Stimulated activated CD8-positive, alpha-beta memory T cell treated with anti-CD3 and anti-CD28 coated beads, Interleukin-15, amount 100 ng/mL, for 4 hours (primary cell): ENCODE results near the gene NRARP.

Source experiments
- DNase-seq, 2 donors: peaks; one replicate each; pipeline ENCODE4 v3.0.0-alpha.2; 2020; ENCODE audit warnings: low read depth in 2 of 2

NRARP gene

DNA sequence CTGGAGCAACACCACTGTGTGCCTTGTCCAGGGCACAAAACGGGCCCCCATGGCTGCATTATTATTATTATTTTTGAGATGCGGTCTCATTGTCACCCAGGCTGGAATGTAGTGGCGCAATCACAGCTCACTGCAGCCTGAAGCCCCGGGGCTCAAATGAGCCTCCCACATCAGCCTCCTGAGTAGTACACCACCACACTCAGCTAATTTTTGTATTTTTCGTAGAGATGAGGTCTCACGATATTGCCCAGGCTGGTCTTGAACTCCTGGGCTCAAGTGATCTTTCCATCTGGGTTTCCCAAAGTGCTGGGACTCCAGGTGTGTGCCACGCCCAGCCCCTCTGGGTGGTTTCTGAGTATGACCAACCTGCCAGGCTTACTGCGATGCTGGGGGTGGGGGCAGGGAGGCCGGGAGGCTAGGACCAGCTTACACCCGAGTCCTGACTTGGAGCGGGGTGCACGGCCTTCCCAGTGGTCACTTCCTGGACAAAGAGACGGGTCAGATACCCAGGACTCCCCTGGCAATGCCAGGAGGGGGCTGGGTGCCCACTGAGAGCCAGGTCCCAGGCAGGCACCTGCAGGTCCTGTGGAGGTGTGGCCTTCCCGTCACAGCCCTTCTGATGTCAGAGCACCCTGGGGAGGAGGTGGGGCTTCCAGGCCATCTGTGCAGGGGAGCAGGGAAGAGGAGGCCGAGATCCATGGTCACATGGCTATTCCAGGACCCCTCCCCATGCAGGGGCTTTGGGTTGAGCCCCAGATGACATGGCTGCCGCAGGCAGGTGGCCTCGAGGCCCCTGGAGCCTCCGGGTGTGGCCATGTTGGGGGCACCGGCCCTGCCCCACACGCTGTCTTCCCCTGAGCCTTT is 8.3 kb upstream of the NRARP start:
- DNase-seq: no peak

DNA sequence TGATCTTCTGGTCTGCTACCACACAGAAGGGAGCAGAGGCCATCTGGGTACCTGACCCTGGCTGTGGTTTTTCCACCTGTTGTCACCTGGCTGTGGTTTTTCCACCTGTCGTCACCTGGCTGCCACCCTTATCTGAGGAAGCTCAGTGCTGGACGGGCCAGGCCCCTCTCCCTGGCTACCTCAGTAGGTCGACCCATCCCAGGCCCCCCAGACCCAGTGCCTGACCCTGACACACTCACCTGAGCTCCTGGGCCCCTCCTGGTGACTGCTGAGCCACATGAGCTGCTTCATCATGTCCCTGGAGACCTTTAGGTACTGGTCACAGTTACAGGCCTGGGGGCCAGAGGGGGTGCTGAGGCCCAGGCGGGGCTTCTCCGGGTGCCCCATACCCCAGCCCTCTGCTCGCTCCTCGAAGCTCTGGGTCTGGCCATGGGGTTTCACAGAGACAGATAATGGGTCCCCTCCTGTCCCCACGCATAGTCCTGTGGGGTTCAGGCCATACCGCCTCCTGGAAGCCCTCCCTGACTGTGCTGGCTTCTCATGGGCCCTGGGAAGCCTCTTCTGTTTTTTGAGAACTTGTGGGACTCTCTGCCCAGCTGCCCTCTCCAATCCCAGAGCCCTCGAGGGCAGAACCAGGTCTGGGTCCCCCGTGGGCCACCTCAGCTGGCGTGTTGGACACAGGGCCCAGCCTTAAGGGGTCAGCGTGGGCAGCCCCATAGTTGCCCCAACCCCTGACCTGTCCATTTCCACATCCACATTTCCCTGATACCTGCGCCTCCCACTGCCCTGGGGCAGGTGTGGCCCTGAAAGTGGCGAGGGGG is 7.5 kb upstream of the NRARP start:
- no peak for DNase-seq

DNA sequence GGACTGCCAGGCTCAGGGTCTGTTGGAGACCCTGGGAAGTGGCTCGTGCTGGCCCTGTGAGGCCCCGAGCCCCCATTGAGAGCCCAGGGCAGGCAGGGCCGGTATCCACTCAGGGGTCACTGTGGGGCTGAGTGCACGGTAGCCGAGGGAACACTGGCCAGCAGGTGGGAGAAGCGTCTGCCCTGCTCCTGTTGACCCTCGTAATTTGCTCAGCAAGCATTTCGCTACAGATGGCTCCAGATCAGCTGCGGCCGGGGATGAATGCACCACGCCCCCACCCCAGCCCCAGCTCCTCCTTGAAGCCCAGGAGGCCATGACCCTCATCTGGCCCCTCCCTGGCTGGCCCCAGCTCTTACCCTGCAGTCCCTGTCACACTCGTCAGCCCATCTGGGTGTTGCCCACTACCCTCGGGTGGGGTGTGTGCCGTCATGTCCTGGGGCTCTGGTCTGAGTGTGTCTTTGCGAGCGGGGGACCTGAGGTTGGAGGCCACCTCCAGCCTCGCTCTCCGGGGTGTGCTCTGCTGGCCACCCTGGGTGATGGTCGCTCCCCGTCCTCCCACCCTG is 6.1 kb upstream of the NRARP start:
- DNase-seq: no peak

DNA sequence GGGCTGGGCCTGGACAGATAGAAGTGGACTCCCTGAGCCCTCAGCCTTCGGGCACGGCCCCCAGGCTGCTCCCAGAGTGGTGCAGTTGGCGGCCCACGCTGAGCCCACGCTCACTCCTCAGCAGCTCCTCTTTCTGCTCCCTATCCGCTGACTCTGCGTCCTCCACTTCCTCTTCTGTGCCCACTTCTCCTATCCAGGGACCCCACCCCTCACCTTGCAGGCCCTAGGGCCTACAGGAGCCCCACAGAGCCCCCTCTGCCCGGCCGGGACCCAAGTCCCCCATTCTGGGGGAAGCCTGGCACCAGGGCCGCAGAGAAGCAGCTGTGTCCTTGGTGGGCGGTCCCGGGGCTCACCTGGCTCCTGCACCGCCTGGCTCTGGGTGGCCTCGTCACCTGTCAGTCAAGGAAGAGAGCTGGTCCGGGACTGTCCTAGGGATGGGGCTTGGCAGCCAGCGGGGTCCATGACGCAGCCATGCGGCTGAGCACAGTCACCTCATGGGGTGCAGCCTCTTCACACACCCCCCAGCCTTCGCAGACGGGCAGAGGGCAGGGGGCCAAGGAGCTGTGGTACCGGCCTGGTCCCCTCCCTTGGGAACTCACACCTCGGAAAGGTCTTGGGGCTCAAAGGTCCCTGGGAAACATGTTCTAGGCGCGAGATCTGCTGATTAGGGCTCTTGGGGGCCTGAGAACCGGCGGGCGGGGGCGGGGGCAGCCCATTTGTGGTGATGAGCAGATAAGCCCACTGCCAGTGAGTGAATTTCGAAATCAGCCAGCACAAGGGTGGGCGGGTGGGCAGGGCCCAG is 5.4 kb upstream of the NRARP start:
- DNase-seq: no peak

DNA sequence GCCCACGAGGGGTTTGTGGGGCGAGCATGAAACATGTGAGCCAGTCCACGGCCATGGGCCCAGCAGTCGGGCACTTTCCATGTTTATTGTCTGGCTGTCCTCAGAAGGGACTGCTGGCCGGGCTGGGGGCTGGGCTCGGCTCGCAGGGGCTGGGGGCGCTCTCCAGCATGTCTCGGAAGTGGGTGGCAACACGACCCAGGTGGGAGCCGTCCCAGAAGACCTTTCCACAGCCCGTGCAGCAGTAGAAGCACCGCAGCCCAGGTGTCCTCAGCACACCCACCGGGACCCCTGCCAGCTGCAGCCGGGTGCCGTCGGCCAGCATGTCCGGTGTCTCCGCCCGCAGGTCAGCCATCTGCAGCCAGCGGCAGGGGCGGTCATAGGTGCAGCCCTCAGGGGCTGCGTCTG is 4.8 kb upstream of the NRARP start:
- no peak for DNase-seq

DNA sequence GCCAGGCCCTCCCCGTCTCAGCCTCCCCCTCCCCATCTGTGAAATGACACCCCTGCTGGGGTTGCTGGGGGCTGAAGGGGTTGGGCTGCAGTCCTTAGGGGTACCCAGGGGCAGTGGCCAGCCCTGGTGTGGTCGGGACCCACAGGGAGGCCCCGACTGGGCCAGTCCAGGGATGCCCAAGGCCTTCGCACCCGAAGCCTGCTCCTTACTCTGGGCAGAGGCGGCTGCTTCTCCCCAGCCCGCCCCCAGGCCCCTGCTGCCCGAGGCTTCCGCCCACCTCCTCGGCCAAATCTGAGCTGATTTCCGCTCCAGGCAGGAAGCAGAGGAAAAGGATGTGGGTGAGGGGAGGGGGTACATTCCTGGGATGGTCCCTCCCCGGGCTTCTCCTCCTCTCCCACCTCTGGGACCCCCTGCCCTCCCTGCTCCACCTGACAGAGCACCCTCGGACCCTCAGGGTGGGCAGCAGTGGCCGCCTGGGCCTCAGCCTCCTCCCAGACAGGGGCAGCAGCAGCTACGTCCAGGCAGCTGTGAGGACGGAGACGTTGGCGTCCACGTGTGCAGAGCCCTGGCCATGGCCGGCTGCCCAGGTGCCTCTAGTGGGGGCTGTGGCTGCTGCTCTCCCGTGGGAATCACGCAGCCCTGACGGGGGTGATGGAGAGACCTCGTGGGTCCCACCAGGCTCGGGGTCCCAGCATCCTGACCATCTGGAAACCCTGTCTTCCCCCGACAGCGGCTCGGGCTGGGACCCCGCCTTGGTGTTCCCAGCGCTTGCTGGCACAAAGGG is 4.2 kb upstream of the NRARP start:
- DNase-seq: no peak

DNA sequence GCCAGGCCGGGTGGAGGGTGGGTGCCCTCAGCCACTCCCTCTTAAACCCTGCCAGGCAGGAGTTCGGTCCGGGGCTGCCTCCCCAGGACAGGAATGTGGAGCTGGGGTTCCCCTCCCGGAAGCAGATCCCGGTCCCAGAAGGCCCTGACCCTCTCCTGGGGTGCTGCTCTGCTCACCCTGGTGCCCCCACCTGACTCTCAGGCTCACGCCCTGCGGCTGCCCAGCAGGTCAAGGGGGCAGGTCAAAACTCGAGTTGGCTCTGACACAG is 3.7 kb upstream of the NRARP start:
- no peak for DNase-seq

DNA sequence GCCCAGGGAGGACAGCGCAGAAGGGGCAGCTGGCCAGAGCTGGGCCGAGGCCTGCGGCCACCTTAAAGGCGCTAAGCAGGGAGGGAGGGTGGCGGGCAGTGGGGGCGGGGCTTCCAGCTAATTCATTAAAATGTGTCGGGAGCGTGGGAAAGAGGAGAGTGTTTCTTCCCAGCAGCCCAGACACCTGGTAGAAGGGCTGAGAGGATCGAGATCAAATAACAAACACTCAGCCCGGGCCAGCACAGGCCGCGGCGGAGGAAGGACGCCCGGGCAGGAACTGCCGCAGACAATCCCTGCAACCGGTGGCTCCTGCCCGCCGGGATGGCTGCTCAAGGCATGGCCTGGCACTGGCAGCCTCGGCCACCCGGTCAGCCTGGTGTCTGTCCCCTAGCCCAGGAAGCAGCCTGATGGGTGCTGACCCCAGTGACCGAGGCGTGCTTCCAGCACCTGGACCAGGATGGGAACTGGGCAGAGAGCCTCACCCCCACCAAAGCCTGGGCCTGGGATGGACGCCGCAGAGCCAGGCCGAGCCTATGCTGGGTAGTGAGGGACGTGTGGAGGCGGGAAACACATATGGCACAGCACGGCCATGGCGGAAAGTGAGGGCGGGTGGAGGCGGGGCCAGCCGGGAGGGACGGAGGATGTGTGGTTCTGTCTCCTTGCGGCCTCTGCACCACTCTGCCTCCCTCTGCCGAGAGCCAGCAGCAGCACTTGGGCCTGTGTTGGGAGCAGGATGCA is 3.2 kb upstream of the NRARP start:
- DNase-seq: peak in 1 of 2 donors; percentile 25

DNA sequence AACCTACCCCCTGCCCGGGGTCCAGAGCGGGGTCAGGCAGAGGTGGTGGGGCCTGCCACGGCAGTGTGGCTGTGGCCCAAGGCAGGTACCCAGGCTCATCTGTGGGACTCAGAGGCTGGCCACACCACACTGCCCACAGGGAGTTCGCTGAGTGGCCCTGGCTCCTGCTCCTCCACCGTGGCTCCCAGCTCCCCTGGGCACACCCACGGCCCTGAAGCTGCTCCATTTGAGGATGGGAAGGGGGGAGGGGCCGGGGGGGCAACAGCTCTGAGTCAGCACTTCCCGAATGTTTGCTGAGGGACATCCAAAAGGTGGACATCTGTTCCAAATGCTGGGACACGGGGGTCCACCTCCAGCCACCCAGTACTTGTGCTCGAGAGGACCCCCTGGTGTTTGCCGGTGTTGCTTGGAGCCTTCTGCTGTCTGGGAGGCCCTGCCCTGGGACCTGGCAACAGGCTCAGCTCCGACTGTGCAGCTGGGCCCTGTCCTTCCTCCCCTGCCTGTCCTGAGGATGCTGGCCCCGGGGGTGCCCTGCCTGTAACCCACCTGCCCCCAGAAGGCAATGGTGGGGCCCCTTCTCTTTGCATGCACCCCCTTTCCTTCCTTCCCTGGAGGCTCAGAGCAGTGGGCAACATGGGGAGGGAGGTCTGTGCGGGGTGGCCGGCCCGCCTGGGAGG is 2.5 kb upstream of the NRARP start:
- no peak for DNase-seq

DNA sequence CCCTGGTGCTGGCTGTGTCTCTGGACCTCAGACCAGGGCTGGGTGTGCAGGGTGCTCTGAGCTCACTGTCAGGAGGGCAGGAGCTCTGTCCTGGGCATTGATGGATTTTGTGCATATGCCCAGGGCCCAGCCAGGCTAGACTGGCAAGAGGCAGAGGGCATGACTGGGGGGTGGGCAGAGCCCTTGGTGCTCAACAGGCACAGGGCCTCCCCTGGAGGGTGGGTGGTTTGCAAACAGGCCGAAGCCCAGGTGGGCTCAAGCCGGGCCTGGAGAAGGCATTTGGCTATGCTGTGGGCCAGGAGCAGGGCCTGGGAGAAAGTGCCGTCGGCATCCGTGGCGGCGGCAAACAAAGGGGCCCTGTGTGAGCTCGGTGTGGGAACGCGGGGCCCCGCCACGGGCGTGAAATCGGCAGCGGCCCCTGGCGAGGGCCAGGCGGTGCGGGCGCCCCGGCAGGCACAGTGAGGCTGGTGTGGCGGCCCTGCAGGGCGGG is 1.9 kb upstream of the NRARP start:
- DNase-seq: no peak

DNA sequence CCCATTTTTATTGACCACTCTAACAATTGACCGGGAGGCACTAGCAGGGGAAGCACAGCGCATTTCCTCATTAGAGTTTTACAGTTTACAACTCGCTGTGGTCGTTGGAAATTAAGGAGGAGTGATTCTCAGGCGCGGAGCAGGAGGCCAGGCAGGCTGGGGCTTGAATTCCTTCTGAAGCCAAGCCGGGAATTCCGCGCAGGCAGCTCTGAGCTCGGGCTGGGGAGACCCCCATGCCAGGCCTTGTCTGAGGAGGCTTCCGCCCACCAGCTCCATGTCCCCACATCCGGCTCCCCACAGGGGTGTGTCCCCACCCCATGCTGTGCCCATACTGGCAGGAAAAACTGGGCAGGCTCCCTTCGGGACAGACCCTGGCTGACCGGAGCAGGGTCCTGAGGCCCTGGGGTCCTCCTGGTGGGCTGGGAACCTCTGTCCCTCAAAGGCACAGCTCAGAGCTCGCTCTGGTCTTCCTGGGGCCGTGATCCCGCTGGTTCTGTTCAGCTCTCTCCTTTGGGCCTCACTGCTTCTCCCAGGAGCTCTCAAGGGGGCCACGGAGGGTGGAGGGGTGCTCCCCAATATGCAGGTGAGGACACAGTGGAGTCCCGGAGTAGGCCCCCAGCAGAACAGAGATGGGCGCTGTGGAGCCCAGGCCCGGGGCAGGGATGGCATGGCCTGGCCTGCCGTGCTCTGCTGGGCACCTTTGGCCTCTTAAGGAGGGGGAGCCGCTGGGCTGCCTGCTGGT is 1.3 kb upstream of the NRARP start:
- DNase-seq: no peak

DNA sequence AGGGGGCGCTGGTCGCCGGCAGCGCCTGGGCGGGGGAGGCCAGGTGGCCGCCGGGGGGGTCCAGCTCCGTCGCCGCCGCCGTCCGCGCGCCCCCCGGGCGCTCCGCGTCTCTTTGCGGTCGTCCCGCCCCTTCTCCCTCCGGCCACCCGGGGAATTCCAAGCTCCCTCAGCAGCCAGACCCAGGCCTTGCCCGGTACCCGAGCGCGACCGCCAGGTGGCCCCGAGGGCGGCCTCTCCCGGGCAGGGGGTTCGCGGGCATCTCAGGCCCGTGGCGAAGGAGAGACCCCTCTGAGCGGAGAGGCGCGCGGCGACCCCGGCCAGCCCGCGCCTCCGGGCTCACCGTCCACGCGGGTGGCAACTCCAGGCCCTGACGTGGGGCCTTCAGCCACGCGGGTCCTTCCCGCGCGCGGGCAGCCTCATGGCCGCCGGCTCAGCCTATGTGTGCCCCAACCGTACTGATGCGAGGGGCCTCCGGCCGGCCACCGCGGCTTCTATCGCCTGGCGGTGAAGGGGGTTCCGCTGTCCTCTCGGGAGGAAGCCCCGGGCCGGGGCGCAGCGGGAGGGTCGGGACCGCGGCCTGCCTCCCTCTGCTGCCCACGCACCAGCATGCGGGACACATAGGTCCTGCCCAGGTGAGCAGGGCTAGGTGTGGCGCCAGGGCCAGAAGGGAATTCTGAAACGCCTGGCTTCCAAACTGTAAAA is 529 bp upstream of the NRARP start:
- no peak for DNase-seq

DNA sequence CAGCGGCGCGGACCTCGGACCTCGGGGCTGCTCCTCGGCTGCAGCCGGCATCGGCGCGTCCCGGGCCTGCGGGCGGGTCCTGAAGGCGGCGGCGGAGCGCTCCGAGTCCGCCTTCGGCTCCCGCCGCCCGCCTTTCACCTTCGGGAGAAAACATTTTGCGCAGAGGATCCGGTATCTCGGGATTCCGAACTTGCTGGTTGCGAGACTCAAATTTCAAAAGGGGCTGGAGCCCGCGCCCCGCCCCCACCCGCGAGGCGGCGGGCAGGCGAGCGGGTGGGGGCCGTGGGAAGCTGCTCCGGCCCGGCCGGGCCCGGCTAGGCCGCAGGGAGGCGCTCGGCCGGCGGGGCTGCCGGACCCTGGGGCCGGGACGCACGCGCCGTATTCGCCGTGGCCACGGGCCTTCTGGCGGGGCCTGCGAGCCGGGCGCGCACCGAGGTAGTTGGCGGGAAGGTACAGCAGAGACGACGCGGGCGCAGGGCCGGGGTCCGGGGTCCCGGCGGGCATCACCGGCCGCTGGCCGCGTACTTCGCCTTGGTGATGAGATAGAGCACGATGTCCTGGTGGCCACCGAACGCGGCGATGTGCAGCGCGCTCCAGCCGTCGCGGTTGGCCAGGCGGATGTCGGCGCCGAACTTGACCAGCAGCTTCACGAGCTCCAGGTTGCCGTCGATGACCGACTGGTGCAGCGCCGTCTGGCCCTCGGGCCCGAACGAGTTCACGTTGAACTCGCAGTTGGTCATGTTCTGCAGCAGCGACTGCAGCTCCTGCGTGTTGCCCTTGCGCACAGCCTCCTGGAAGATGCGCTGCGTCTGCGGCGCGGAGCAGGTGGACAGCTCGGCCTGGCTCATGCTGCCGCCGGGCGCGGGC is 757 bp downstream of the NRARP start:
- DNase-seq: no peak

DNA sequence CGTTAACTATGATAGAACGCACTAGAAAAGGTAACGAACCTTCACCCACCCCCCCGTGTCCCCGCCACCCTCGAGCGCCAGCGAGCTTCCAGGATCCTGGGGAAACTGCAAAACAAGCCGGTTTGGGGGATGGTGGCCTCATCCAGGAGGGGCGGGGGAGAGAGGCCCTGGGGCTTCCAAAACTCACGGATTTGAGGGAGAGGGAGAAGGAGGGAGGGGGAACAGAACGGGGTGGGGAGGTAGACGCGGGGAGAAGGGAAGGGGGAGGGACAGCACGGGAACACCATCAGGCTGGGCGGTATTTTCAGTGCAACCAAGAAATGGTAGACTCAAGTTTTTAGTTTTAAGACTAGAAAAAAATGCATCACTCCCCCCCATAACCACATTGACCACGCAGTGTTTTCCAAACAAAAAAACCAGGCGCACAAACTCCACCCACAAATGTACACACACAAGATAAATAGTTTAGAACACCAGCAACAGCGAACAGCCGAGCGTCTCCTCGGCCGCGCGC is 1.4 kb downstream of the NRARP start:
- no peak for DNase-seq

DNA sequence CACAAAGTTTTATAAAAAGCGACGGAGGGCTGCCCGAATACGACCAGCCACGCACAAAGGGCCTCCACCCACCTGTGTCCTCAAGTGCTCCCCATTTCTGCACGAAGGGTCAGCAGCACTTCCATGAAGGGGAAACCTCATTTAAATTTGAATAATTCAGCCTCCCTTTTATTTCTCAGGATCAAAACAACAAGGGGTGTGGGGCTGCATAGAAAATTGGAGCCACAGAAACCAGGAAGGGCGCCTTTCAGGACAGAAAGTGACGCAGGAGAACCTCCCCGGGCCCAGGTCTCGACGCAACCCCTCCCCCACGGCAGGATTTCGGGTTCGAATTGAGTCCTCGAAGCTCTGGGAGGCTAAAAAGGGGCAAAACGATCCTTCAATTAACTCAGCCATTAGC is 2.1 kb downstream of the NRARP start:
- no peak for DNase-seq

DNA sequence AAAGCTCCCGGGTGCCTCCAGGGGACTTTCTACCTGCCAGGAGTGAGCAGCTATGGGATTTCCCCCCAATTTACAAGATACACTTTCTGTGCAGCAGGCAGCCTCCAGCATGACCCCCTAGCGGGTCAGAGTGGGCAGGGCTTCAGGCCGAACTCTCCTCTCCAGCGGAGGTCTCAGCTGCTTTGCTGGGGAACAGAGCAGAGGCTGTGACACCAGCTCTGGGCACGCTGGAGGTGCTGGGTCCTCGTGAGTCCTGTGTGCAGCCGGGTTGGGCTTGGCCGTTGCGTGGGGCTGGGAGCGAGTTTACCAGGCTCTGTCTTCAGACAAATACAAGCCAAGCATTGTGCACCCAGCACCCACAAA is 2.9 kb downstream of the NRARP start:
- DNase-seq: no peak

DNA sequence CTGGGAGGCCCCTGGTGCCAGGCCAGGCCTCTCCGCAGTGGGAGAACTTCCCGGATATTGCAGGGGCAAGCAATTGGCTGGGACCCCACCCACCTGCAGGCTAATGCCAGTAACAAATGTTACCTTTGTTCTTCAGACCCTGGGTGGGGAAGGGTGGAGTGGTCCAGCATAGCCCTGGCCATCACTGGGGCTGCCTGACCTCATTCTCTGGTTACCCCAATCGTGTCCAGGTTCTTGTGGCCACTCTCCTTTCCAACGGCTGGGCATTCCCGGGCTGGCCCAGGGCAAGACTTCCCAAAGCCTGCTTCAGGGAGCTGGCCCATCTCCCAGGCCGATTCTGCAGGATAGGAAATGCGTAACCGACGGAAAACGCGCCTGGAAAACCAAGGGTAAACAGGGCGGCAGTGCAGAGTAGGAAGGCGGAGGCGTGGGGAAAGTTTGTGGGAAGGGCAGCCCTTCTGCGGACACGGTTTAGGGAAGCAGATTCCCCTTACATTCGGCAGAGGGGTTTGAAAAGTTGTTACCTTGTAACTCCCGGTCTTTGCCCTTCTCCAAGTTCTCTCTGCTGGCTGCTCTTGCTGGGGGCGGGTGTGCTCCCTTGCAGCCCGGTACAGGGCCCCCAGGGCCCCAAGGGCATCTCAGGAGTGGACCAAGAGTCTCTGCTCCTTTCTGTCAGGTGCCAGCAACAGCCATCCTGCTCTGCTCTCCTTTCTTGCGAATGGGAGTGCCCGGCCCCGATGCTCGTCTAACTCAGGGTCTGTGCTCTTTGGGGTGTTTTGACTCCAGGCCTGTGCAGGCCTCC is 3.5 kb downstream of the NRARP start:
- no peak for DNase-seq
